8988T (cell line): ENCODE results near the gene ASL.
"Not testable (repeated sequence)": the region's sequence is repeated elsewhere in the genome, so short reads cannot be mapped to it uniquely, and the experiment has no call there.

Experiments used
- DNase-seq: peaks from one replicate; pipeline ENCODE4 v3.0.0; 2011

The ASL gene

GRCh38 chr7:66119245-66119850 is 43.7 kb downstream of the ASL start:
- no peak for DNase-seq

DNA sequence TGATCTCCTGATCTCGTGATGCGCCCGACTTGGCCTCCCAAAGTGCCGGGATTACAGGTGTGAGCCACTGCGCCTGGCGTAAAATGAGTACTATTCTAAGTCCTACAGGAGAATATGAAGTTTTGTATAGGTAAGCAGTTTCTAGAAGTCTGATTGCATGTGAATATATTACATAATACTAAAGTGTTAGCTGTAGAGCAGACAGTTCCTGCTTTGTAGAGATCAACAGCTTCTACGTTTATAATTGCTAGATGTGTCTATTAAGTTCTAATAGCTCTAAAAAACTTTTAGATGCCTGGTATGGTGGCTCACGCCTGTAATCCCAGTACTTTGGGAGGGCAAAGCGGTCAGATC is 47.5 kb downstream of the ASL start:
- no peak for DNase-seq

DNA sequence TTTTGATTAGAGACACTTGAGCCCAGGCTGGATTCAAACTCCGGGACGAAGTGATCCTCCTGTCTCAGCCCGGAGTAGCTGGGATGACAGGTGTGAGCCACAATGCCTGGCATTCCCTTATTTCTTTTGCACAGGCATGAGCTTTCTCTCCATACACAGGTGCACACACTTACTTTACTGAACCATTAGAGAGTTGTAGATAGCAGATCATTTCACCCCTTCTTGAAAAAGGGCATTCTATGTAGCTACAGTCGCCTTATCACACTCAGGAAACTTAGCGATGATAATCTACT is 48.9 kb downstream of the ASL start:
- not testable (repeated sequence) for DNase-seq

DNA sequence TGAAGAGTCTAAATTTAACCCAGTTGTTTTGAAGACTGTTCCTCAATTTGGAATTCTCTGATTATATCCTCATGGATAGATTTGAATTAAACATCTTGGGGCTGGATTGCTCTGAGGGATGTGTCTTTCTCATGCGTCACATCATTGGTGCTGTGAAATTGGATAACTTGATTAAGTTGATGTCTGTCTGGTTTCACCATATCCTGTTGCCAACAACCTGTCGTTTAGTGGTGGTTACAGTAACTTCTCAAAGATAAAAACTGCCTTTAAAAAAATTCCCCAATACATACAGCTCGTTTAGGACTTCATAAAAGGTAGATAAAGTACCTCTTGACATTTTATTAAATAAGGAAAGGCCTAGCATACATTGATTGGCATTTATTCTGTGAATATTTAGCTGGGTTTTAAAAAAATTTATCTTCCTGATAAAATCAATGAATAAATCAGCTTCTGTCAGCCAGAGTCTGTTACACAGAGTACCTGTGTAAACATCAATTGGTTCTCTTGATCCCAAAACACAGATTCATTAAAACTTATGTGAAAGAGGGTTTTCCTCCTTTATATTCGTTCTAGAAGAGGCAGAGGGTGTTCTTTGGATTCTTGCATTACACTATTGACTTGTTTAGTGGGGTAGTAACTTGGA is 49.6 kb downstream of the ASL start:
- no peak for DNase-seq

GRCh38 chr7:66125781-66126352 is 50.2 kb downstream of the ASL start:
- DNase-seq, result not testable (repeated sequence)

DNA sequence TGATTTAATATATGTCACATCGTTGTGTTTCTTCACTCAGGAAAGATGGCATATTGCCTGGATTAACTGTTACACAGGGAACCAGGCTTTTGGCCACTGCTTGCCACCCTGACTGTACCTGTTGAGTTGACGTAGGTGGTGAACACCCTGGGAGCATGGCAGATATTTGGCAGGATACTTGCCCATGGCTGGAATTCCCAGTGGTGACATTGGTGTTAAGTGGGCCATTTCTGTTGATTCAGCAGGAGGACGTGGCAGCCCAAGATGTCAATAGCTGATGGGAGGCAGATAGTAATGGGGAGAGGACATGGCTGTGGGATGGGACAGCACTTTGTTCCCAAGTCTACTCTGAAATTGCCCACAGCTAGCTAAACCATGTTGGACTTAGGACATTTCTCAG is 51.6 kb downstream of the ASL start:
- DNase-seq, result not testable (repeated sequence)

GRCh38 chr7:66138994-66139752 is 63.6 kb downstream of the ASL start:
- DNase-seq, result no peak

DNA sequence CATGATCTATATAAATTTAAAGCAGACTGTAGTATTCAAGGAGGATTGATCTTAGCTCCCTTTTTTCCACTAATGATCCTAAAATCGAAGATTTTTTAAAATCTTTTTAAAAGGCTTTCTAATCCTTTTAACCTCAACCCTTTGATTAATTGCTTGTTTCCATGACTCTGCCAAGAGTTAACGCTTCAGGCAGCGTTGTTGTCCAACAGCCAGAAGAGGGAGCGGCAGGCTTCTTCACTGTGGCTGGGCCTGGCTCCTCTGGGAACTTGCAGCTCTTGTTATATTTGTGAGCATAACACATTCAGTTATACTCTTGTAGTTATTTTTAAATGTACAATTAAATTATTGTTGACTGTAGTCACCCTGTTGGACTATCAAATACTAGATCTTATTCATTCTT is 65.3 kb downstream of the ASL start:
- no peak for DNase-seq

DNA sequence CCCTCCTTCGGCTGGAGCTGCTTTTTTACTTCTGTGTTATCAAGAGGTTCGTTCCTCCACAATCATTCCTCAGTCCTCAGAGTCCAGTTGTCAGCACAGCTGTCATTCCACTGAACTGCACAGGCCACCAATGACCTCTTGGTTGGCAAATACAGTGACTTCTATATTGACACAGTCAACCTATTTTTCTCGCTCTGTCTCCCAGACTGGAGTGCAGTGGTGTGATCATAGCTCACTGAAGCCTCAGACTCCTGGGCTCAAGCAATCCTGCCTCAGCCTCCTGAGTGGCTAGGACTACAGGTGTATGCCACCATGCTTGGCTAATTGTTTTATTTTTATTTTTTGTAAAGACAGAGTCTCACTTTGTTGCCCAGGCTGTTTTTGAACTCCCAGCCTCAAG is 66.7 kb downstream of the ASL start:
- DNase-seq, result no peak

- DNase-seq, result no peak
These were observed 67.4 kb downstream of the ASL start for GRCh38 chr7:66142996-66143395.
